Measurements from ENCODE around the gene ARHGEF33. TPM values are rescaled to one million over a fixed set of nuclear protein-coding genes. Genes with fewer than 3 reads are reported as not detected.

The ARHGEF33 gene
- total and polyA plus RNA-seq, 3 experiments from 2014 or later, result 0.22 to 0.39 TPM; not detected in 1

- POLR2A ChIA-PET, result no interaction called here
- no peaks in the 10 kb centered on the region for H3K36me3 ChIP-seq (ENCODE audit: insufficient read depth, low read length)
- no peaks in the 10 kb centered on the region for H3K4me1 ChIP-seq (ENCODE audit: insufficient read depth, low read length)
- DNase-seq, result no peak
- no peak overlapping the region for H3K27ac ChIP-seq (ENCODE audit: low read depth, low read length)
- Mint-ChIP-seq H3K36me3 (no peaks in the 10 kb centered on the region), H3K9me3 (no peaks in the 10 kb centered on the region), H3K4me1 (no peaks in the 10 kb centered on the region), H3K27ac (no peak overlapping the region), H3K27me3 (peaks cover 1 to 10% of the 10 kb centered on the region in 2 donors), H3K4me3 (no peak overlapping the region)
- no peaks in the 10 kb centered on the region for H3K9me3 ChIP-seq (ENCODE audit: low read length)
- H3K27me3 ChIP-seq (ENCODE audit: insufficient read depth, low read length, poor library complexity, severe bottlenecking), result no peaks in the 10 kb centered on the region
- no peak overlapping the region for H3K4me3 ChIP-seq (ENCODE audit: low read length)
- CTCF ChIA-PET, result interaction anchor here (1.4 kb wide), 1 partner anchor 10 kb away, joined by 3 read pairs; no protein-coding TSS in a partner anchor
Measured at GRCh38 chr2:38922389-38922788, 32.7 kb downstream of the ARHGEF33 start.

DNA sequence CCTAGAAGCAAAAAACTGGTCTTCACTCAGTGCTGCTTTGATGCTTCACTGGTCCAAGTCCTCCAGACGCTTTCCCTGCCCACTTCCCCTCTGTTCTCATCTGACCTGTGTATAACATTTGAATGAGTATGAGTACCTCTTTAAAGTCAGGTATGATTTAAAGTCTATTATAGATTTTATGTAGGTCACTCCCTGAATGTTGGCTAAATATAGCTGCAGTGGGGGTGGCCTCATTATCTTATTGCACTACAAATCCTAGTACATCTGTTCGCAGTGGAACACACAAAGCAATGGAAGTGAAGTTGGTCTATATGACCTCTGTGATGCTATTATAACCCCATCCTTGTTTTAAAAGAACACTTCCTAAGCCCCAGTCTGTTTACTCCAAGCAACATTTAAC, 33.2 kb downstream of the ARHGEF33 start:
- H3K27ac ChIP-seq (ENCODE audit: low read depth, low read length), result no peak overlapping the region
- H3K9me3 ChIP-seq (ENCODE audit: low read length), result no peaks in the 10 kb centered on the region
- H3K4me1 ChIP-seq (ENCODE audit: insufficient read depth, low read length), result no peaks in the 10 kb centered on the region
- POLR2A ChIA-PET, result no interaction called here
- Mint-ChIP-seq H3K27ac (no peak overlapping the region), H3K4me3 (no peak overlapping the region), H3K36me3 (no peaks in the 10 kb centered on the region), H3K9me3 (no peaks in the 10 kb centered on the region), H3K27me3 (peaks cover 0 to 6% of the 10 kb centered on the region in 2 donors), H3K4me1 (no peaks in the 10 kb centered on the region)
- CTCF ChIA-PET, result no interaction called here
- H3K4me3 ChIP-seq (ENCODE audit: low read length), result no peak overlapping the region
- H3K27me3 ChIP-seq (ENCODE audit: insufficient read depth, low read length, poor library complexity, severe bottlenecking), result no peaks in the 10 kb centered on the region
- no peak for DNase-seq
- H3K36me3 ChIP-seq (ENCODE audit: insufficient read depth, low read length), result no peaks in the 10 kb centered on the region

DNA sequence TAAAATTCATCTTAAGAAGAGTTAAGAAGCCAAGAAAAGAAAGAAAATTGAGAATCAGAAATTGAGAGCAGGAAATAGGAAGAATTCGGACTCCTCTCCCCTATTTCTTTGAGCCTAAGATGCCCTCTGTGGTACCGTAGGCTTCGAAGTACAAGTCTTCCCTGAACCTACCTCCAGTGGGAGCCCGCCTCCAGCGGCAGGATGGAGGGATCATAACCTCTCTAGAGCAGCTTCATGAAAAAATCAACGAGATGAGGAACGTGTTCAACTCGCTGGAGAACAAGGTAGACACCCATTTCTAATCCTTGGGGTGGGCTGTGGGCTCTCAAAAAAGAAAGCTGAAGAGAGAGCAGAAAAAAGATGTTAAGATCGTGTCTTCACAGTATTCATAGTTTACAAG, 36.3 kb downstream of the ARHGEF33 start:
- H3K9me3 ChIP-seq (ENCODE audit: low read length), result no peaks in the 10 kb centered on the region
- H3K4me1 ChIP-seq (ENCODE audit: insufficient read depth, low read length), result no peaks in the 10 kb centered on the region
- DNase-seq, result no peak
- Mint-ChIP-seq H3K4me1 (no peaks in the 10 kb centered on the region), H3K4me3 (no peak overlapping the region), H3K36me3 (no peaks in the 10 kb centered on the region), H3K27me3 (peaks cover 0 to 5% of the 10 kb centered on the region in 2 donors), H3K9me3 (no peaks in the 10 kb centered on the region), H3K27ac (peak overlapping the region in 1 of 8 donors; percentile 30)
- no peak overlapping the region for H3K4me3 ChIP-seq (ENCODE audit: low read length)
- H3K27ac ChIP-seq (ENCODE audit: low read depth, low read length), result no peak overlapping the region
- ChIA-PET POLR2A (no interaction called here), CTCF (no interaction called here)
- H3K36me3 ChIP-seq (ENCODE audit: insufficient read depth, low read length), result no peaks in the 10 kb centered on the region
- H3K27me3 ChIP-seq (ENCODE audit: insufficient read depth, low read length, poor library complexity, severe bottlenecking), result no peaks in the 10 kb centered on the region

DNA sequence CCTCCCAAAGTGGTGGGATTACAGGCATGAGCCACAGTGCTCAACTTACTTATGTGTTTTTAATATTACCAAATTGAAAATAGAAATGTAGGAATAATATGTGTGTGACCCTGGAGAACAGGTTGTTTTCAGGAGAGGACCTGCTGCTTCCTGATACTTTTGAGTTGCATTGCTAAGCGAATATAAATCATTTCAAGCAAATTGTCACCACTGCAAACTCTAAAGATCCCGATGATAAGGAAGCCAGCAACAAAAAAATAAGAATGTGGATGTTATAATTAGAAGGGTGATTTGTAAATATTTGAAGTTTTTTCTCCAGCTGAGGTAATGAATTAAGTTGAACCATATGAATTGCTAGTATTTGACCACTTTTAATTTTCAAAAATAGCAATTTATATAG, 40.9 kb downstream of the ARHGEF33 start:
- no peaks in the 10 kb centered on the region for H3K9me3 Mint-ChIP-seq
- no peaks in the 10 kb centered on the region for H3K36me3 Mint-ChIP-seq
- H3K4me1 ChIP-seq (ENCODE audit: insufficient read depth, low read length), result no peaks in the 10 kb centered on the region
- H3K27ac ChIP-seq (ENCODE audit: low read depth, low read length), result no peak overlapping the region
- no peak overlapping the region for H3K4me3 Mint-ChIP-seq
- H3K4me1 Mint-ChIP-seq, result no peaks in the 10 kb centered on the region
- ChIA-PET POLR2A (no interaction called here), CTCF (interaction anchor here (2.7 kb wide), 1 partner anchor 16 kb away, joined by 8 read pairs; no protein-coding TSS in a partner anchor)
- H3K27ac Mint-ChIP-seq, result no peak overlapping the region
- DNase-seq, result no peak
- H3K36me3 ChIP-seq (ENCODE audit: insufficient read depth, low read length), result no peaks in the 10 kb centered on the region
- H3K27me3 Mint-ChIP-seq, result peaks cover 3 to 7% of the 10 kb centered on the region in 2 donors
- H3K9me3 ChIP-seq (ENCODE audit: low read length), result no peaks in the 10 kb centered on the region
- no peaks in the 10 kb centered on the region for H3K27me3 ChIP-seq (ENCODE audit: insufficient read depth, low read length, poor library complexity, severe bottlenecking)
- H3K4me3 ChIP-seq (ENCODE audit: low read length), result no peak overlapping the region

GRCh38 chr2:38932586-38932985, 42.9 kb downstream of the ARHGEF33 start:
- ChIA-PET POLR2A (no interaction called here), CTCF (interaction anchor here (1.0 to 2.7 kb wide), 2 partner anchors 11 to 14 kb away, joined by 3 to 8 read pairs; no protein-coding TSS in a partner anchor)
- no peaks in the 10 kb centered on the region for H3K4me1 Mint-ChIP-seq
- no peaks in the 10 kb centered on the region for H3K9me3 Mint-ChIP-seq
- no peak for DNase-seq
- no peak overlapping the region for H3K4me3 ChIP-seq (ENCODE audit: low read length)
- no peaks in the 10 kb centered on the region for H3K9me3 ChIP-seq (ENCODE audit: low read length)
- no peak overlapping the region for H3K4me3 Mint-ChIP-seq
- no peak overlapping the region for H3K27ac Mint-ChIP-seq
- no peaks in the 10 kb centered on the region for H3K27me3 ChIP-seq (ENCODE audit: insufficient read depth, low read length, poor library complexity, severe bottlenecking)
- H3K36me3 ChIP-seq (ENCODE audit: insufficient read depth, low read length), result no peaks in the 10 kb centered on the region
- H3K36me3 Mint-ChIP-seq, result no peaks in the 10 kb centered on the region
- H3K27ac ChIP-seq (ENCODE audit: low read depth, low read length), result no peak overlapping the region
- H3K27me3 Mint-ChIP-seq, result peaks cover 3 to 4% of the 10 kb centered on the region in 2 donors
- H3K4me1 ChIP-seq (ENCODE audit: insufficient read depth, low read length), result no peaks in the 10 kb centered on the region

DNA sequence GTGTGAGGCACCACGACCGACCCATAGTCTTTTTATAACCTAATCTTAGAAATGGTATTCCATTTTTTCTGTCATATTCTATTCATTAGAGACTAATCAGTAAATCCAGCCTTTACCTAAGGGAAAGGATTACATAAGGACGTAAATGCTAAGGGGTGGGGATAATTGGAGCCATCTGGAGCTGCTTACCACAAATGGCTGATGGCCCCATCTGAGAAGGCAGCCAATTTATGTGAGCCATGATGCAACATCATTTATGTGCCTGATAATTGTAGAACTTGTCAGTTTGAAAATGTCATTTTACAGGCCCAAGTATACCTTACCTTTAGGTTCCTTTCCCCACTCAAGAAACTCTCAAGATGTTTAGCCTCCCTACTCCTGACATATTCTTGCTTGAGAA, 44.0 kb downstream of the ARHGEF33 start:
- H3K27me3 Mint-ChIP-seq, result peaks cover 4 to 6% of the 10 kb centered on the region in 2 donors
- no peak overlapping the region for H3K4me3 ChIP-seq (ENCODE audit: low read length)
- DNase-seq, result no peak
- no peak overlapping the region for H3K27ac ChIP-seq (ENCODE audit: low read depth, low read length)
- no peaks in the 10 kb centered on the region for H3K9me3 Mint-ChIP-seq
- no peaks in the 10 kb centered on the region for H3K36me3 Mint-ChIP-seq
- H3K9me3 ChIP-seq (ENCODE audit: low read length), result no peaks in the 10 kb centered on the region
- H3K36me3 ChIP-seq (ENCODE audit: insufficient read depth, low read length), result no peaks in the 10 kb centered on the region
- no peak overlapping the region for H3K4me3 Mint-ChIP-seq
- no peaks in the 10 kb centered on the region for H3K4me1 ChIP-seq (ENCODE audit: insufficient read depth, low read length)
- ChIA-PET CTCF (no interaction called here), POLR2A (no interaction called here)
- H3K4me1 Mint-ChIP-seq, result no peaks in the 10 kb centered on the region
- no peak overlapping the region for H3K27ac Mint-ChIP-seq
- H3K27me3 ChIP-seq (ENCODE audit: insufficient read depth, low read length, poor library complexity, severe bottlenecking), result no peaks in the 10 kb centered on the region

GRCh38 chr2:38934742-38935141, 45.1 kb downstream of the ARHGEF33 start:
- Mint-ChIP-seq H3K27ac (no peak overlapping the region), H3K36me3 (no peaks in the 10 kb centered on the region), H3K27me3 (peaks cover 4 to 6% of the 10 kb centered on the region in 2 donors), H3K9me3 (no peaks in the 10 kb centered on the region), H3K4me1 (no peaks in the 10 kb centered on the region), H3K4me3 (no peak overlapping the region)
- Histone ChIP-seq H3K36me3 (ENCODE audit: insufficient read depth, low read length) (no peaks in the 10 kb centered on the region), H3K4me1 (ENCODE audit: insufficient read depth, low read length) (no peaks in the 10 kb centered on the region), H3K27ac (ENCODE audit: low read depth, low read length) (no peak overlapping the region), H3K27me3 (ENCODE audit: insufficient read depth, low read length, poor library complexity, severe bottlenecking) (no peaks in the 10 kb centered on the region), H3K9me3 (ENCODE audit: low read length) (no peaks in the 10 kb centered on the region), H3K4me3 (ENCODE audit: low read length) (no peak overlapping the region)
- POLR2A ChIA-PET, result interaction anchor here (0.7 kb wide), 1 partner anchor 14 kb away, joined by 4 read pairs; no protein-coding TSS in a partner anchor
- DNase-seq, result no peak
- CTCF ChIA-PET, result no interaction called here

DNA sequence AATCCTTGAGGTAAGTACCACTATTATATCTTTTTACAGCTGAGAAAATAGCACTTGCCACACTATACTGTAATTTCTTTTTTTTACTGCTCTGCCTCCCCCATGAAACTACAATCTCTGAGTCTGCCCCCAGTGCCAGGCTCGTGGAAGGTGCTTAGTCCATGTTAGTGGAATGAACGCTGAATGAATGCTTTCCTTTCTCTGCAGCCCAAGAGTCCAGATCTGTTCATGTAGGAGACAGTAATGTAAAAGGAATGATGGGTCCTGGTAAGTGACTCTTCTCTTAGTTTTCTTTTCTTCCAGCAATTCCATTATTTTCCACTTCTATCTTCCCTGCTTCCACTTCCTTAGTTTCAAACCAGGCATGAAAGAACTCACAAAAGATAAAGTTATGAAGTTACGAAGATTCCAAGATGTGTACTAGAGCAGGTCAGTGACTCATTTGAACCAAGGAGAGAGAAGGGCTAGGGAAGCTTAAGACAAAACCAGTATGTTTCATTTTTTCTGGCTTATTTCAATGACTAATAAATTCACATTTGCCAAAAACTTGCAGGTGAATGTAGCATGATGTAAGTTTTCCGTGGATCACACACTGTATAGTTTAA, 46.0 kb downstream of the ARHGEF33 start:
- H3K4me3 Mint-ChIP-seq, result no peak overlapping the region
- CTCF ChIA-PET, result interaction anchor here (1.0 kb wide), 1 partner anchor 12 kb away, joined by 5 read pairs; no protein-coding TSS in a partner anchor

More for the DNA sequence above, 46.0 kb downstream of the ARHGEF33 start:
- Histone ChIP-seq H3K27me3 (ENCODE audit: insufficient read depth, low read length, poor library complexity, severe bottlenecking) (no peaks in the 10 kb centered on the region), H3K4me1 (ENCODE audit: insufficient read depth, low read length) (no peaks in the 10 kb centered on the region), H3K4me3 (ENCODE audit: low read length) (no peak overlapping the region), H3K36me3 (ENCODE audit: insufficient read depth, low read length) (no peaks in the 10 kb centered on the region), H3K9me3 (ENCODE audit: low read length) (no peaks in the 10 kb centered on the region), H3K27ac (ENCODE audit: low read depth, low read length) (no peak overlapping the region)
- Mint-ChIP-seq H3K36me3 (no peaks in the 10 kb centered on the region), H3K4me1 (no peaks in the 10 kb centered on the region), H3K27ac (no peak overlapping the region), H3K9me3 (no peaks in the 10 kb centered on the region), H3K27me3 (peaks cover 4 to 8% of the 10 kb centered on the region in 2 donors)
- POLR2A ChIA-PET, result interaction anchor here (0.7 kb wide), 1 partner anchor 13 kb away, joined by 4 read pairs; no protein-coding TSS in a partner anchor
- no peak for DNase-seq
